Endothelial cell of hepatic sinusoid (primary cell): Measurements from ENCODE around the gene PHLDB3.
"Not testable (repeated sequence)": the region's sequence is repeated elsewhere in the genome, so short reads cannot be mapped to it uniquely, and the experiment has no call there.

Experiments used
- in situ Hi-C: cut with HindIII; loops from 2 replicates; pipeline ENCODE4 v1.10.0; 2017; ENCODE audit warnings: low sequenced_read_pairs

Gene PHLDB3

GRCh38 chr19:43504426-43505185, at the start of gene PHLDB3:
Gene PHLDB3 (minus strand): TSS chr19:43504746. CDS start chr19:43504118, 628 bp downstream.
- in situ Hi-C loops, result no loop called here

GRCh38 chr19:43553656-43554055, 49.1 kb upstream of the PHLDB3 start:
- in situ Hi-C loops, result loop anchor here (10.0 kb wide), 1 partner anchor 171 kb away; no protein-coding TSS in a partner anchor

- in situ Hi-C loops, result loop anchor here (10.0 kb wide), 1 partner anchor 172 kb away; no protein-coding TSS in a partner anchor
Measured at GRCh38 chr19:43552616-43553015, 48.1 kb upstream of the PHLDB3 start.

- in situ Hi-C loops, result loop anchor here (10.0 kb wide), 1 partner anchor 173 kb away; no protein-coding TSS in a partner anchor
Measured at GRCh38 chr19:43552198-43552450, 47.6 kb upstream of the PHLDB3 start.

- in situ Hi-C loops, result loop anchor here (10.0 kb wide), 1 partner anchor 173 kb away; no protein-coding TSS in a partner anchor
Measured at GRCh38 chr19:43551399-43552197, 47.1 kb upstream of the PHLDB3 start.

- in situ Hi-C loops, result no loop called here
Measured at GRCh38 chr19:43548706-43549105, 44.2 kb upstream of the PHLDB3 start.

- in situ Hi-C loops, result not testable (repeated sequence)
Measured at GRCh38 chr19:43547926-43548325, 43.4 kb upstream of the PHLDB3 start.

GRCh38 chr19:43546581-43546980, 42.0 kb upstream of the PHLDB3 start:
- in situ Hi-C loops, result no loop called here

- in situ Hi-C loops, result no loop called here
Measured at GRCh38 chr19:43545981-43546380, 41.4 kb upstream of the PHLDB3 start.

- in situ Hi-C loops, result no loop called here
Measured at GRCh38 chr19:43545276-43545675, 40.7 kb upstream of the PHLDB3 start.

GRCh38 chr19:43544077-43544476, 39.5 kb upstream of the PHLDB3 start:
- in situ Hi-C loops, result no loop called here

- in situ Hi-C loops, result no loop called here
Measured at GRCh38 chr19:43541920-43542650, 37.5 kb upstream of the PHLDB3 start.

GRCh38 chr19:43540381-43540780, 35.8 kb upstream of the PHLDB3 start:
- in situ Hi-C loops, result no loop called here

GRCh38 chr19:43538922-43539321, 34.4 kb upstream of the PHLDB3 start:
- in situ Hi-C loops, result loop anchor here (5.0 kb wide), 3 partner anchors 38 to 128 kb away; partner anchors contain the start of genes PINLYP and XRCC1

GRCh38 chr19:43534816-43535761, 30.5 kb upstream of the PHLDB3 start:
- in situ Hi-C loops, result loop anchor here (5.0 kb wide), 3 partner anchors 42 to 132 kb away; partner anchors contain the start of genes PINLYP and XRCC1

- in situ Hi-C loops, result no loop called here
Measured at GRCh38 chr19:43534305-43534815, 29.8 kb upstream of the PHLDB3 start.

GRCh38 chr19:43533546-43534304, 29.2 kb upstream of the PHLDB3 start:
- in situ Hi-C loops, result no loop called here

GRCh38 chr19:43532962-43533545, 28.5 kb upstream of the PHLDB3 start, which contains the start of gene ZNF575:
Gene ZNF575 (plus strand): TSS chr19:43533188. CDS start chr19:43534423, 1,235 bp downstream.
- in situ Hi-C loops, result no loop called here

GRCh38 chr19:43532571-43532961, 28.0 kb upstream of the PHLDB3 start:
- in situ Hi-C loops, result no loop called here
